Neuron (in vitro differentiated cells): ENCODE results near the gene UBE2Q1.

Source experiments
- H2AFZ ChIP-seq: one replicate; pipeline ENCODE4 v1.6.1; 2013; ENCODE audit warnings: low read depth, mild to moderate bottlenecking, inconsistent platforms, low read length, moderate library complexity
- H3K27me3 ChIP-seq: one replicate; pipeline ENCODE4 v1.6.1; 2013; ENCODE audit warnings: low read length; ENCODE audit not compliant: insufficient read depth
- H3K36me3 ChIP-seq: one replicate; pipeline ENCODE4 v1.6.1; 2013; ENCODE audit warnings: low read length; ENCODE audit not compliant: insufficient read depth
- H3K4me1 ChIP-seq: one replicate; pipeline ENCODE4 v1.6.1; 2013; ENCODE audit warnings: low read length; ENCODE audit not compliant: insufficient read depth
- H3K4me3 ChIP-seq: 2 replicates; pipeline ENCODE4 v1.5.1; 2013; ENCODE audit warnings: mild to moderate bottlenecking, low read length, moderate library complexity
- H3K9me3 ChIP-seq: one replicate; pipeline ENCODE4 v1.6.1; 2013; ENCODE audit warnings: low read length

The UBE2Q1 gene

DNA sequence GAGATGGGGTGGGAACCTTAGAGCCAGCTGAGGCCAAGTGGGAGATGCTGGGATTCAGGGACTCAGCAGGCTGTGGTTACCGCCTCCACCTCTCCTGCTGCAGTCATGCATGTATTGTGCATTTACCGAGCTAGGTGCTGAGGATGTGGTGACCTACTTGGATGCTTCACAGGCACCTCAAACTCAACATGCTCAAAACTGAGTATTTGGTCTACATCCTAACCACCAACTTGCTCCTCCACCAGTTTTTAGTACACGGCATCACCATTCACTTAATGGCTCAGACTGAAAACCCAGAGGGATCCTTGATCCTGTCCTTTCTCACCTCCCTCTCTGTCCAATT lies 14.7 kb upstream of the UBE2Q1 start:
- Histone ChIP-seq H2AFZ (no peak overlapping the region), H3K27me3 (no peaks in the 10 kb centered on the region), H3K36me3 (peaks cover 47% of the 10 kb centered on the region), H3K4me3 (no peak overlapping the region), H3K9me3 (no peaks in the 10 kb centered on the region), H3K4me1 (peaks cover 10% of the 10 kb centered on the region)

DNA sequence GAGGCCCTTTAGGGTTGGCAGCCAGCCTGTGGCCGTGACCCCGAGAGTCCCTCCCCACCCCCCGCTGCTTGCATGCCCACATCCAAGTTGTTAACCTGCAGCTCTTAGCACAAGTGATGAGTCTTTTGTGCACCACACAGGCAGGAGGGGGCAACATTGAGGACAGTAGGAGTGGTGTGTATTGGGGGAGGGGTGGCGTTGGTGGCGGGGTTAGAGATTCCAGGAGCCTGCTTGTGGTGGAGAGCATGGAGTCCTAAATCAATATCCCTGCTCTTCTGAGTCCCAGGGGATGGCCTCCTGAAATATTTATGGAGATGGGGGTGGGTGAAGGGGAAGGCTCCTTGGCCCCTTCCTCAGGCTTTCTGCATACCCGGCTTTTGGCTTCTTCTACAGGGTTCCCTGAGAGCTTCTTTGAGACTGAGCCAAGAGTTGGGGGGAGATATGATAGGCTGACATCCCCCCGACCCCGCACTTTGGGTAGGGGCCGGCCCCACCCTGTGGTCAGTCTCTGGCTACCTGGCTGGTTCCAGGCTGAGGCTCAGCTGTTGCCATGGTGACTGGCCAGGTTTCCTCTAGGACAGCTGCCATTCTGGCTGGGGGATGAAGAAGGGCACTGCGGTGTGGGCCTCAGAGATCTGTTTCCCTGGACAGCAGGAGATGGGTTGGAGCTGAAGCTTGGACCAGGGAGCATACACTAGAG lies 14.2 kb upstream of the UBE2Q1 start:
- peaks cover 44% of the 10 kb centered on the region for H3K36me3 ChIP-seq
- no peaks in the 10 kb centered on the region for H3K9me3 ChIP-seq
- H3K4me3 ChIP-seq: no peak overlapping the region

DNA sequence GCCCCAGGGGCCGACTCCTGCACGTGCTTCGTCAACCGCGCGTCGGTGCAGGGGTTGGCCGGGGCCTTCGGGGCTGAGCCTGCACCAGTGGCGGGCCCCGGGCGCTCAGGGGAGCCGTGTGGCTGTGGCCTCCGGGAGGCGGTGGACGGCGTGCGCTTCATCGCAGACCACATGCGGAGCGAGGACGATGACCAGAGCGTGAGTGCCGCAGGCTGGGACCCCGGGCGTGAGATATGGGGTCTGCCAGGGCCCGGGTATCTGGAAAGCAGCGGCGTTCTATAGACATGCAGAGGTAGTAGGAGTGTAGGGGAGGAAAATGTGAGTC lies 13.5 kb upstream of the UBE2Q1 start:
- peaks cover 17% of the 10 kb centered on the region for H3K4me1 ChIP-seq

More for the DNA sequence above, 14.2 kb upstream of the UBE2Q1 start:
- Histone ChIP-seq H3K27me3 (no peaks in the 10 kb centered on the region), H3K4me1 (peaks cover 12% of the 10 kb centered on the region), H2AFZ (no peak overlapping the region)

DNA sequence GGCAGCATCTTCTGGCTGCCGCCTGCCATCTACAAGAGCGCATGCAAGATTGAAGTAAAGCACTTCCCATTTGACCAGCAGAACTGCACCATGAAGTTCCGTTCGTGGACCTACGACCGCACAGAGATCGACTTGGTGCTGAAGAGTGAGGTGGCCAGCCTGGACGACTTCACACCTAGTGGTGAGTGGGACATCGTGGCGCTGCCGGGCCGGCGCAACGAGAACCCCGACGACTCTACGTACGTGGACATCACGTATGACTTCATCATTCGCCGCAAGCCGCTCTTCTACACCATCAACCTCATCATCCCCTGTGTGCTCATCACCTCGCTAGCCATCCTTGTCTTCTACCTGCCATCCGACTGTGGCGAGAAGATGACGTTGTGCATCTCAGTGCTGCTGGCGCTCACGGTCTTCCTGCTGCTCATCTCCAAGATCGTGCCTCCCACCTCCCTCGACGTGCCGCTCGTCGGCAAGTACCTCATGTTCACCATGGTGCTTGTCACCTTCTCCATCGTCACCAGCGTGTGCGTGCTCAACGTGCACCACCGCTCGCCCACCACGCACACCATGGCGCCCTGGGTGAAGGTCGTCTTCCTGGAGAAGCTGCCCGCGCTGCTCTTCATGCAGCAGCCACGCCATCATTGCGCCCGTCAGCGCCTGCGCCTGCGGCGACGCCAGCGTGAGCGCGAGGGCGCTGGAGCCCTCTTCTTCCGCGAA lies 12.9 kb upstream of the UBE2Q1 start:
- Histone ChIP-seq H3K27me3 (no peaks in the 10 kb centered on the region), H2AFZ (no peak overlapping the region), H3K9me3 (no peaks in the 10 kb centered on the region), H3K4me1 (peaks cover 22% of the 10 kb centered on the region), H3K4me3 (no peak overlapping the region), H3K36me3 (peaks cover 32% of the 10 kb centered on the region)

More for the DNA sequence above, 13.5 kb upstream of the UBE2Q1 start:
- H3K4me3 ChIP-seq: no peak overlapping the region
- no peak overlapping the region for H2AFZ ChIP-seq
- H3K36me3 ChIP-seq: peaks cover 37% of the 10 kb centered on the region
- no peaks in the 10 kb centered on the region for H3K9me3 ChIP-seq
- H3K27me3 ChIP-seq: no peaks in the 10 kb centered on the region

DNA sequence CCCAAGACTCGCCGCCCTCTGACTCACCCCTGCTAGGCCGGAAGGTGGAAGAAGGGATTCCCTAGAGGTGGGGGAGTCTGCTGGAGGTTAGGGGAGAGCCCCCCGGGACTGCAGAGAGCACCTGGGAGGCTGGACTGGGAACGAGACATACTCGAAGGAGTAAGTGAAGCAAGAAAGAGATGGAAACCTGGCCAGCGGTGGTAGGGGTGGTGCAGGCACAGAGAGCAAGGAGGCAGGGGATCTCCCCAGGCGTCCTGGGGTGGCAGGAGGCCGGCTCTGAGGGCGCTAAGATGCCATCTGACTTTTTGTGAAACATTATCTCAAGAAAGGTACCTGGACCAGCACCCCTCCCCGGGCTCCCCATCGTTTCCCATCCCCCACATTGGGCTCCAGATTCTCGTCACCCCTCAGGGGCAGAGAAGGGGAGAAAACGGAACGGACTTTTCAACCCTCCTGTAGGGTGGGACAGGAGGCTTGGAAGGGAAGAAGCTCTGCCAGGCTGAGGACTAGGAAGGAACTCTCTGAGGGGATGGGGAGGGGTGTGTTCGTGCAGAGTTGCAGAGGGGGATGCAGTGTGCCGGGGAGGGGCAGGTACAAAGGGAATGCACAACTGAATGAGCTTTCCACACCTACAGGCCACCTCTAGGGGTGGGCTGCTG lies 9.8 kb upstream of the UBE2Q1 start:
- peaks cover 22% of the 10 kb centered on the region for H3K4me1 ChIP-seq
- peaks cover 25% of the 10 kb centered on the region for H3K36me3 ChIP-seq
- H3K9me3 ChIP-seq: no peaks in the 10 kb centered on the region
- H2AFZ ChIP-seq: peak overlapping the region; percentile 39
- no peaks in the 10 kb centered on the region for H3K27me3 ChIP-seq
- peak overlapping the region; percentile 76 for H3K4me3 ChIP-seq

DNA sequence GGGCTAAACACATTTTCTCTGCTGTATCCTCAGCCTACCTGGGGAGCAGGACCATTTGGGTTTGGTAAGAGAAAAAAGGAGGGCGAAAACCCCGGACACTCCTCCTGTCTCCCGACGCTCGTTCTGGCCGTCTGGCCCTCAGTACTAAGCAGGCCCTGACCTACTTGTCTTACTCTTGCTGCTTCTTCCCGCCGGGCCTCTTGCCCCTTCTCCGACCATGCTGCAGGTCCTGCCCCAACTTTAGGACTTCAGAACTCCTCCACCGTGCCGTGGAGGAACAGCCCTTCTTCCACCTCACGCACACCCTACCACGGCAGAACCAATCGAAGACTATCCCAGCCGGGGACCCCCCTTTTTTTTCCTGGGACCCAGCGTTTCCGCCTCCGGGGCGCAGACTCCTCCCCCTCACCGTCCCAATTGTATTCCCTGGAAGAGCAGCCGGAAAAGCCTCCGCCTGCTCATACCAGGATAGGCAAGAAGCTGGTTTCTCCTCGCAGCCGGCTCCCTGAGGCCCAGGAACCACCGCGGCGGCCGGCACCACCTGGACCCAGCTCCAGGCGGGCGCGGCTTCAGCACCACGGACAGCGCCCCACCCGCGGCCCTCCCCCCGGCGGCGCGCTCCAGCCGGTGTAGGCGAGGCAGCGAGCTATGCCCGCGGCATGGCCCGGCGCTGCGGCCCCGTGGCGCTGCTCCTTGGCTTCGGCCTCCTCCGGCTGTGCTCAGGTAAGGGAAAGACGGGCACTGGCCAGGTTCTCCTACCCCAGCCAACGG lies 9.1 kb upstream of the UBE2Q1 start, which contains the start of gene CHRNB2:
Gene CHRNB2, plus strand, starts transcription at position 393 of the 771 bp plus-strand sequence. Its CDS starts 267 bp downstream, at position 660.
- peak within 1 kb of the TSS; percentile 76 for H3K4me3 ChIP-seq
- H3K27me3 ChIP-seq: no peaks in the 10 kb centered on the region
- no peaks in the 10 kb centered on the region for H3K9me3 ChIP-seq
- peaks cover 24% of the 10 kb centered on the region for H3K36me3 ChIP-seq
- peaks cover 22% of the 10 kb centered on the region for H3K4me1 ChIP-seq
- H2AFZ ChIP-seq: peak within 1 kb of the TSS; percentile 39

DNA sequence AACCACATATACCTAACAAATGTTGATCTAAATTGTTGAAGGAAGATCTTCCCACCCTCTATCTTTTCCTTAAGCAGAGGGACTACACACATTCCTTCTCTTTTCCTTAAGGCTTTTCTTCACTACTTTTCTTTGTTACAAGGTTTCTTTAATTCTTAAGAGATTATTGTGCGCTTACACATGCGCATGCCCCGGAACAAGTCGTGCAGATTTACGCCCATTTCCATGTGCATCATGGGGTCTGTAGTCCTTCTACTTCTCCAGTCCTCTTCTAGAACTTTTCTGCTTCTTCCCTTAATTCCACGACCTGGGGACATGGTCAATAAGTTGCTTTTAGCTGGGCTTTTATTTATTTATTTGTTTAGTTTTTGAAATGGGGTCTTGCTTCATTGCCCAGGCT lies 7.4 kb upstream of the UBE2Q1 start:
- H3K9me3 ChIP-seq: no peaks in the 10 kb centered on the region
- no peaks in the 10 kb centered on the region for H3K27me3 ChIP-seq
- no peak overlapping the region for H3K4me3 ChIP-seq
- H3K36me3 ChIP-seq: peaks cover 12% of the 10 kb centered on the region
- H2AFZ ChIP-seq: no peak overlapping the region
- H3K4me1 ChIP-seq: peaks cover 22% of the 10 kb centered on the region

DNA sequence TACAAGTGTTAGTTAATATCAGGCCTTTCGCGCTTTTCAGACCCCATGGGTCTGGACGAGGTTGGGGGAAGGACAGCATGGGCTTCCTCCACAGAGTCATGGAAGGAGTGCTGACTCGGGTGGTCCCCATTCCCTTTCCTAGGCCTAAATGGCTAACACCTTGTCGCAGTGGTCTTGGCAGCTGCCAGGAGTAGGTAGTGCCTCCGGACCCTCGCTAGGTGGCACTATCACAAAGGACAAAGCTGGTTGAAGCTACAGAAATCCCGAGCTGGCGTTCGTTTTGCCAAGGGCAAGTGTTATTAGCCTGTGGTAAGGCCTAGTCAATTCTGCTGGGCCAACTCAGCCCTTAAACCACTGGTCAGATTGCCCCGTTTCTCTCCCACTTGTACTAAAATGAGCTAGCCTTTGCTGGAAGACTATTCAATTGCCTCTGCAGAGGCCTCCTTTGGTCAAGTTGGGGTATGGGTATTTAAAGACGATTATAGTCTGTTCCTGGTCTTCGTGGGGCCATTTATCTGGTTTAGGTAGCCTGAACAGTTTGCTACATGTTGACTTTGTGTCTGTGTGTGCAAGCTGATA lies 1.1 kb upstream of the UBE2Q1 start:
- Histone ChIP-seq H3K36me3 (peaks cover 13% of the 10 kb centered on the region), H3K4me3 (peak overlapping the region; percentile 71), H3K27me3 (no peaks in the 10 kb centered on the region), H3K9me3 (no peaks in the 10 kb centered on the region), H3K4me1 (peaks cover 24% of the 10 kb centered on the region), H2AFZ (peak overlapping the region; percentile 4)

DNA sequence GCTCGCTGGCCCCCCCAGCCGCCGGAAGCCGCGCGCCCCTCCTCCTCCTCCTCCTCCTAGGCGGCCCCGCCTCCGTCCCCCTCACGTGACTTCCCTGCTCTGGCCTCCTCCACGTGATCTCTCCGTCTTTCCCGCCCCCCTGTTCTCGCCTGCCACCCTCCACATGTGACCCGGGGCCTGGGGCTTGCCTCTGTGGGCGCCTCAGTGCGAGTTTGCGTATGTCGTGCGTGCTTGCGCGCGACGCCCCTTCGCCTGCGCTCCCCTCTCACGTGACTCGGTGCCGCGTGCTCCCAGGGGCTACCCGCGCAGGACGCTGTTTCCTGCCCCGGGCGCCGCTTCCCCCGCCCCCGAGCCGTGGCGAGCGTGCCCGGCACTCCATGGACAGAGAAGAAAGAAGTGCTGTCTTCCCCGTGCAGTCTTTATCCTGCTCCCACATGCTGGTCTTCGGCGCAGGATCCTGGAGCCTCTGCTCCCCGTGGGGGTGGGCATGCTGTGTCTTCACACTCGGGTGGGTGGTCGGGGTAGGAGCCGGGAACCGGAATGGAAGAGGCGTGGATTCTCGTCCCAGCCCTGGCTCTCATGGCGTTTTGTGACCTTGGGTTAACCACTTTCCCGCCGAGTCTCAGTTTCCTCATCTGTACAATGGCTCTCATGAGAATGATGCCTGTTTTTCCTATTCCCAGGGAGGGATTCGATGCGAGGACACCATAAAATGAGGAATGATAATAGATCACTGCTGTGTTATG lies 431 bp upstream of the UBE2Q1 start:
- peak overlapping the region; percentile 4 for H2AFZ ChIP-seq
- H3K9me3 ChIP-seq: no peaks in the 10 kb centered on the region
- no peaks in the 10 kb centered on the region for H3K27me3 ChIP-seq
- H3K4me1 ChIP-seq: peaks cover 24% of the 10 kb centered on the region
- peaks cover 20% of the 10 kb centered on the region for H3K36me3 ChIP-seq
- H3K4me3 ChIP-seq: peak overlapping the region; percentile 71

DNA sequence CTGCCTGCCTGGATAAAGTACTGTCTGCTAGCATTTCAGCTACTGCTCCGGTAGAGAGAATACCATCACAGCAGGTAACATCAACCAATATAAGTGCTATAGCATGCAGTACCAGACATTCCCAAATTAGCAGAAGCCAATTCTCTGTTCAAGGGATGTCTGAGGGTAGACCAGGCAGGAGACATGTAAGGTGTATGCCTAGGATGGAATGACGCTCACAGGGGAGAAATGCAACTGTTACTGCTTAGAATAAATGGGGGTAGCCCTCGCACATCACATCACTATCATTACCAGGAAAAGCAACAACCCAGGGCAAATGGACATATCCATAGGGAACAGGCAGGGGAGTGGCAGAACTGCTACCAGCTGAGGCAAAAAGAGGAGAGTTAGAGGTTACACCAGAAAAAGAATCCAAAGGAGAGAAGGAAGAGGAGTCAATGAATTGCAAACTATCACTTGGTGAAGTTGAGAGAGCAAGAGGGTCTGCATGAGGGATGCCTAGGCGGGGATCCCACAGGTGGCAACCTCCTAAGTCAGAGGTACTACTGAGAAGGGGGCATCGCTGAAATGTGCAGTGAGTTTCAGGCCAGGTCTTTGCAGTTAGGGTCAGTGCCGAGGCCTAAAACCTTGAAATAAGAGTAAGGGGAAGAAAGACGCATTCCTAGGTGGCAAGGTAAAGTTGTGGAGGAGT lies 1.1 kb downstream of the UBE2Q1 start:
- no peak overlapping the region for H2AFZ ChIP-seq
- no peaks in the 10 kb centered on the region for H3K27me3 ChIP-seq
- no peaks in the 10 kb centered on the region for H3K9me3 ChIP-seq
- H3K4me1 ChIP-seq: peaks cover 24% of the 10 kb centered on the region
- peaks cover 35% of the 10 kb centered on the region for H3K36me3 ChIP-seq
- H3K4me3 ChIP-seq: peak overlapping the region; percentile 67

DNA sequence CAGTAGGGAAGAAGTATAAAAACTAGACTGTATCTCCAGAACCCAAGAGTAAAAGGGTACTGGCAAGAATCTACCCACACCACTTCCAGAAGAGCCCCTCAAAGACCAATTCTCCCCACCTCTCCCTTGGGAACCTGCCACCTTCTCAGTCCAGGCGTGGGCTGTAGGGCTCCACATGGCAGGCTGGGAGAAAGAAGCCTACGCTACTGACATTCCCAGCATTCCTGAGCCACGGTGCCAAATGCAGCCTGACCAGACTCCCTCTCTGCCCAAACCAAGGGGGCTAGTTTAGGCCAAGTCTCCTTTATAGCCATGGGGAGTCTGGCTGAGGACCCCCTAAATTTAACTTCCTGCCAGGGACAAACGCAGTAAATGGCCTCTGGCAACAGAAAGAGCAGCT lies 2.0 kb downstream of the UBE2Q1 start:
- Histone ChIP-seq H3K4me1 (peaks cover 24% of the 10 kb centered on the region), H2AFZ (no peak overlapping the region), H3K27me3 (no peaks in the 10 kb centered on the region), H3K36me3 (peaks cover 44% of the 10 kb centered on the region), H3K9me3 (no peaks in the 10 kb centered on the region), H3K4me3 (peak overlapping the region; percentile 67)
